Inflammatory macrophage treated with lipopolysaccharide for 1 hour (primary cell): ENCODE results near the gene NIBAN1.
A peak's percentile ranks its signal among the peaks of the same experiment; 100 is the strongest.

Experiments used
- DNase-seq, 2 donors: peaks; one replicate each; pipeline ENCODE4 v3.0.0-alpha.2; 2020 to 2022

The NIBAN1 gene

GRCh38 chr1:184945678-184946412, 28.5 kb downstream of the NIBAN1 start:
- peak; percentile 80 to 86 for DNase-seq

DNA sequence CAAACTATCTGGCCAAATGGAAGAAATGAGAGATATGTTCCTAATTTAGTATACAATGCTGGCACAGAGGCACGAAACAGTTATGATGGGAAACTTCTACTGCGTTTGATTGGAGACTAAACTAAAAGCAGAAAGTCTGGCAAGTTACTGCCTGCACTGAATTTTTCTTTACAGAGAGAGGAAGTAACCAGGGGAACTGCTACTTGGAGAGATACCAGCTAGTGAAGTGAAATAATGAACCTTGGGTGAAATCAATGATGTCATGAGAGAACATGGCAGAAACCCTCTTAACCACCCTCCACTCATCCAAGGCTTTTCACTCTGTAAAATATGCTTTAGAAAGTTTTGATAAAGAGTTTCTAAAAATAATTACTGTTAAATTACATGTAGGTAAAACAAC, 29.3 kb downstream of the NIBAN1 start:
- DNase-seq, result peak; percentile 75 to 78

- no peak for DNase-seq
Measured at GRCh38 chr1:184943998-184944397, 30.3 kb downstream of the NIBAN1 start.

DNA sequence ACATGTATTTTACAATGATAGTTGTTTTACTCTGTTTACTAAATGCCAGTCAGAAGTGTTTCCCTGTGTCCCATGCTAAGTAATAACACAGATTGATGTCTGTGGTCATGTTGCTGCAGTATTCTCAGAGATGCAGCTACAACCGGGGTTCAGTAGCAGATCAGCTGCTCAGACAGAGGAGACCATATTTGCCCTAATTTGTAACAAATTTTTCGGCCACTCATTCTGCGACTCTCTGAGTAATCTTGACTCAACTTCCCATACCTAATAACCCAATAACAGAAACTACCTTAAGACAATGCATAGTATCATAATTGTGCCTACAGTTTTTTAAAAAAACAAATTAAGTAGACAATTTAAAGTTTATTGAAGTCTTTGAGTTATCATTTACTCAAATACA, 32.6 kb downstream of the NIBAN1 start:
- no peak for DNase-seq

DNA sequence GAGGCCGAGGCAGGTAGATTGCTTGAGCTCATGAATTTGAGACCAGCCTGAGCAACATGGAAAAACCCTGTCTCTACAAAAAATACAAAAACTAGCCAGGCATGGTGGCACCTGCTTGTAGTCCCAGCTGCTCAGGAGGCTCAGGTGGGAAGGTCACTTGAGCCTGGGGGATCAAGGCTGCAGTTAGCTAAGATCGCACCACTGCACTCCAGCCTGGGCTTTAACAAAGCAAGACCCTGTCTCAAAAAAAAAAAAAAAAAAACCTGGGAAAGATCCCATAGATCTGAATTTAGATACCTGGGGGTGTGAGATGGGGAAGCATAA, 32.9 kb downstream of the NIBAN1 start:
- no peak for DNase-seq

- peak; percentile 32 to 43 for DNase-seq
Measured at GRCh38 chr1:184940694-184941409, 33.5 kb downstream of the NIBAN1 start.

- no peak for DNase-seq
Measured at GRCh38 chr1:184940226-184940625, 34.1 kb downstream of the NIBAN1 start.

- no peak for DNase-seq
Measured at GRCh38 chr1:184937729-184938128, 36.6 kb downstream of the NIBAN1 start.

- DNase-seq, result no peak
Measured at GRCh38 chr1:184935920-184936798, 38.1 kb downstream of the NIBAN1 start.

GRCh38 chr1:184933944-184934343, 40.4 kb downstream of the NIBAN1 start:
- no peak for DNase-seq

DNA sequence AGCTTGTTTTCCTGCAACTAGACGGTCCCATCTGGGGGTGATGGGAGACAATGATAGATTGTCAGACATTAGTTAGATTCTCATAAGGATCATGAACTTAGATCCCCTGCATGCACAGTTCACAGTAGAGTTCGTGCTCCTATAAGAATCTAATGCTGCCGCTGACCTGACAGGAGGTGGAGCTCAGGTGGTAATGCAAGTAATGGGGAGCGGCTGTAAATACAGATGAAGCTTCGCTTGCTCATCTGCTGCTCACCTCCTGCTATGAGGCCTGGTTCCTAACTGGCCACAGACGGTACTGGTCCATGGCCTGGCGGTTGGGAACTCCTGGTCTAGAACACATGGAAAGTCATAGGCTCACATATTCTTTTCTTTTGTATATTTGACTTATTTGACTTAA, 42.0 kb downstream of the NIBAN1 start:
- DNase-seq, result no peak

- no peak for DNase-seq
Measured at GRCh38 chr1:184931566-184931965, 42.7 kb downstream of the NIBAN1 start.

DNA sequence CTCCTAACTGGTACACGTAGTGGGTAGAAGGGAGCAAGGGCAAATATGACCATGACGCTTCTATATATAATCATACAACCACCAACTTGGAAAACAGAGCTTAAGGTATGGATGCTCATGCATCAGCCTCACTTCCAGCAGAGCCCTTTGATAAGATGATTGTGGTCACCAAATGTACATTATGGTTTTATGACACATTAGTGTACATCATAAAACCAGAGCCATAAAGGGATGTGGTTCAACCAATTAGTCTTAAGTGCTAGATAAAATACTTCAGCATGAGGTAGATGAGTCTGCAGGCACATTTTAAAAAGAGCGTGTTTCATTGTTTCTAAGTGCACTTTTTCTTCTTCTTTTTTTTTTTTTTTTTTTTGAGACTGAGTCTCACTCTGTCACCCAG, 43.7 kb downstream of the NIBAN1 start:
- no peak for DNase-seq

GRCh38 chr1:184930232-184930631, 44.1 kb downstream of the NIBAN1 start:
- DNase-seq, result no peak

DNA sequence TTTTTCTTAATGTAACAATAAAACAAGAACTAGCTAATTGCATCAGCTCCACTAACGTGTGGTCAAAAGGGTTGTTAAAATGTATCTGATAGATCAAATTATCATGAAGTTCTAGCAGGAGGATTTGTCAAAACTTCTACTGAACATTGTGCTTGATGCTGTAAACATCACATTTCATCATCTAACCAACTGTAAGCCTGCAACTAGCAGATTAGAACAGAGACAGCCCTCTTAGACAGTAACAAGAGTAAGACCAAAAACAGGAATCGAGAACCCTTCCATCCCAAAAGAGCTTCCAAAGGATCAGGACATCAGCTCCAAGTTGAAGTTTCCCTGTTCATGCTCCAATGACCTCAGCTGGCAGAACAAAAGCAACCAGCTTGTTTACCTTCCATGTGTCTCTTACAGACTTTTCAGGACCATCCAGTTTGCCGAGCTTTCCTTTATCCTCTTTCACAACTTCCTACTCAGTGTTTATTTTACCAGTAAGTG, 44.6 kb downstream of the NIBAN1 start:
- DNase-seq, result no peak

DNA sequence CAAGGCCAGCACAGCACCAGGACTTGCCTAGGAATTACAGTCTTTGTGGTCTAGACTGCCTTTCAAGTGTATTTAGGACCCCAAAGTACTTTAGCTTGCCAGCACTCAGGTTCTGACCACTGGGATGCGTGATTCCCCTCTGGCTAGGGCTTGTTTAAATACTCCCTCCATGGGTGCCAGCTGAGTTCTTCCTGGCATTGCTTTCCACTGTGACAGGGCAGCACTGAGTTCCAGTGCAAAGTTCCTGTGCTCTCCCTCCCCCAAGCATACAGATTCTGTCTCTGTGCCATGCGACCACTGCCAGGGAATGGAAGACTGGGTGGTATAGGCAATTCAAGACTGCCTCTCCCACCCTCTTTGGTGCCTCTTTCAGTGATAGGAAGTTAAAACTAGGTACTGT, 45.9 kb downstream of the NIBAN1 start:
- no peak for DNase-seq
